Measurements from ENCODE around the gene DYSF. TPM values are rescaled to one million over a fixed set of nuclear protein-coding genes. Genes with fewer than 3 reads are reported as not detected.

Gene DYSF
- total RNA-seq, 1 experiment from 2014 or later, result 2.2 TPM

DNA sequence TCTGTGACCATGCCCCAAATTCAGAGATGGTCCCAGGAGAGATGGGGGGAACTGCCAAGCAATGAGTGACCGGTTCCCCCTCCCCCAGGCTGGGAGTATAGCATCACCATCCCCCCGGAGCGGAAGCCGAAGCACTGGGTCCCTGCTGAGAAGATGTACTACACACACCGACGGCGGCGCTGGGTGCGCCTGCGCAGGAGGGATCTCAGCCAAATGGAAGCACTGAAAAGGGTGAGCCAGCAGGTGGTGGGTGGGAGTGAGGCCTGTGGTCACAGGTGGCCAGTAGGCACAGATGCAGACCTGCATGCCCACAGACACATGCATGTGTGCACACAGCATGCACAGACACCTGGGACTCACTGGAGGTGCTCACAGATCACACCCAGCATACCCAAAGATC is 117.2 kb downstream of the DYSF start:
- BruUV-seq (replicated peaks), result no TSS peak
- intact Hi-C loops (cut with micrococcal nuclease; ENCODE audit: unreplicated experiment), result no loop called here
- H3K9me3 Mint-ChIP-seq (ENCODE audit: unreplicated experiment), result no peaks in the 10 kb centered on the region
- ChIA-PET POLR2A (no interaction called here), CTCF (no interaction called here)
- no peak for DNase-seq
- H3K9me3 ChIP-seq, result no peaks in the 10 kb centered on the region
- no peak overlapping the region for H3K4me3 Mint-ChIP-seq (ENCODE audit: unreplicated experiment)
- no peak overlapping the region for H3K27ac Mint-ChIP-seq (ENCODE audit: unreplicated experiment)
- no peaks in the 10 kb centered on the region for H3K4me1 ChIP-seq
- no peak for TF ChIP-seq CTCF (IDR thresholded peaks at IDR 0.05; ENCODE audit: insufficient read depth in 1 of 2, low read depth in 1 of 2, low read length in 1 of 2, severe bottlenecking in 1 of 2, unreplicated experiment in 1 of 2)
- no peak overlapping the region for H3K4me3 ChIP-seq (ENCODE audit: low read depth, low read length)
- no peaks in the 10 kb centered on the region for H3K36me3 Mint-ChIP-seq (ENCODE audit: insufficient read depth, unreplicated experiment)
- H3K36me3 ChIP-seq (ENCODE audit: control insufficient read depth, insufficient read depth, low read length), result no peaks in the 10 kb centered on the region
- H3K27me3 Mint-ChIP-seq (ENCODE audit: insufficient read depth, unreplicated experiment), result peaks cover 4% of the 10 kb centered on the region
- no peaks in the 10 kb centered on the region for H3K27me3 ChIP-seq (replicated peaks; ENCODE audit: control insufficient read depth, insufficient read depth, low read length)
- no peaks in the 10 kb centered on the region for H3K4me1 Mint-ChIP-seq (ENCODE audit: low read depth, unreplicated experiment)

- no peaks in the 10 kb centered on the region for H3K9me3 ChIP-seq
- no peaks in the 10 kb centered on the region for H3K27me3 ChIP-seq (replicated peaks; ENCODE audit: control insufficient read depth, insufficient read depth, low read length)
- no peaks in the 10 kb centered on the region for H3K4me1 ChIP-seq
- H3K36me3 Mint-ChIP-seq (ENCODE audit: insufficient read depth, unreplicated experiment), result no peaks in the 10 kb centered on the region
- no peak overlapping the region for H3K4me3 ChIP-seq (ENCODE audit: low read depth, low read length)
- no peaks in the 10 kb centered on the region for H3K4me1 Mint-ChIP-seq (ENCODE audit: low read depth, unreplicated experiment)
- no peak overlapping the region for H3K4me3 Mint-ChIP-seq (ENCODE audit: unreplicated experiment)
- no peaks in the 10 kb centered on the region for H3K36me3 ChIP-seq (ENCODE audit: control insufficient read depth, insufficient read depth, low read length)
- peaks cover 4% of the 10 kb centered on the region for H3K27me3 Mint-ChIP-seq (ENCODE audit: insufficient read depth, unreplicated experiment)
- CTCF ChIA-PET, result no interaction called here
- H3K27ac Mint-ChIP-seq (ENCODE audit: unreplicated experiment), result no peak overlapping the region
- BruUV-seq (replicated peaks), result no TSS peak
- POLR2A ChIA-PET, result no interaction called here
- intact Hi-C loops (cut with micrococcal nuclease; ENCODE audit: unreplicated experiment), result no loop called here
- no peaks in the 10 kb centered on the region for H3K9me3 Mint-ChIP-seq (ENCODE audit: unreplicated experiment)
- TF ChIP-seq CTCF (IDR thresholded peaks at IDR 0.05; ENCODE audit: insufficient read depth in 1 of 2, low read depth in 1 of 2, low read length in 1 of 2, severe bottlenecking in 1 of 2, unreplicated experiment in 1 of 2), result no peak
- DNase-seq, result no peak
These were observed 117.6 kb downstream of the DYSF start for GRCh38 chr2:71570951-71571460.

DNA sequence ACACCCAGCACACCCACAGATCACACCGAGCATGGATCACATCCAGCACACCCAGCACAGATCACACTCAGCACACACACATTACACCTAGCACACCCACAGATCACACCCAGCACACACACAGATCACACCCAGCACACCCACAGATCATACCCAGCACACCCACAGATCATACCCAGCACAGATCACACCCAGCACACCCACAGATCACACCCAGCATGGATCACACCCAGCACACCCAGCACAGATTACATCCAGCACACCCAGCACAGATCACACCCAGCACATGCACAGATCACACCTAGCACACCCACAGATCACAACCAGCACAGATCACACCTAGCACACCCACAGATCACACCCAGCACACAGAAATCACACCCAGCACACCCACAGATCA is 118.6 kb downstream of the DYSF start:
- intact Hi-C loops (cut with micrococcal nuclease; ENCODE audit: unreplicated experiment), result no loop called here
- TF ChIP-seq CTCF (IDR thresholded peaks at IDR 0.05; ENCODE audit: insufficient read depth in 1 of 2, low read depth in 1 of 2, low read length in 1 of 2, severe bottlenecking in 1 of 2, unreplicated experiment in 1 of 2), result no peak
- Histone ChIP-seq H3K27me3 (replicated peaks; ENCODE audit: control insufficient read depth, insufficient read depth, low read length) (no peaks in the 10 kb centered on the region), H3K4me3 (ENCODE audit: low read depth, low read length) (no peak overlapping the region), H3K36me3 (ENCODE audit: control insufficient read depth, insufficient read depth, low read length) (no peaks in the 10 kb centered on the region), H3K4me1 (no peaks in the 10 kb centered on the region), H3K9me3 (no peaks in the 10 kb centered on the region)
- no peak overlapping the region for H3K27ac Mint-ChIP-seq (ENCODE audit: unreplicated experiment)
- H3K4me1 Mint-ChIP-seq (ENCODE audit: low read depth, unreplicated experiment), result no peaks in the 10 kb centered on the region
- no peak for DNase-seq
- no peaks in the 10 kb centered on the region for H3K36me3 Mint-ChIP-seq (ENCODE audit: insufficient read depth, unreplicated experiment)
- ChIA-PET POLR2A (no interaction called here), CTCF (no interaction called here)
- H3K27me3 Mint-ChIP-seq (ENCODE audit: insufficient read depth, unreplicated experiment), result peaks cover 4% of the 10 kb centered on the region
- H3K4me3 Mint-ChIP-seq (ENCODE audit: unreplicated experiment), result no peak overlapping the region
- no peaks in the 10 kb centered on the region for H3K9me3 Mint-ChIP-seq (ENCODE audit: unreplicated experiment)
- no TSS peak for BruUV-seq (replicated peaks)

Measured in Caco-2 (cell line).